Right lobe of liver (tissue), 4 donors: Measurements from ENCODE around the gene TNFRSF14.

Experiments used
- POLR2A ChIP-seq: fragments of 450-650 bp; IDR thresholded peaks from one replicate; pipeline ENCODE4 v1.6.1; 2017; ENCODE audit warnings: antibody characterized with exemption, mild to moderate bottlenecking
- TF ChIP-seq, protein P1 (sequence below), 4 donors: fragments of 200-600 bp in 3 of 4; fragments of 450-650 bp in 1 of 4; IDR thresholded peaks; one replicate each; pipeline versions ENCODE4 v1.5.1 to v1.8.0; 2016 to 2022; ENCODE audit warnings: antibody characterized with exemption in 4 of 4, mild to moderate bottlenecking in 2 of 4
- donor health status: DM: no; HTN: no; CAD: no.
- donor health status: DM: no; HTN: no; CAD: no.
- donor health status: DM: no; HTN: yes; CAD: no.

DNA sequence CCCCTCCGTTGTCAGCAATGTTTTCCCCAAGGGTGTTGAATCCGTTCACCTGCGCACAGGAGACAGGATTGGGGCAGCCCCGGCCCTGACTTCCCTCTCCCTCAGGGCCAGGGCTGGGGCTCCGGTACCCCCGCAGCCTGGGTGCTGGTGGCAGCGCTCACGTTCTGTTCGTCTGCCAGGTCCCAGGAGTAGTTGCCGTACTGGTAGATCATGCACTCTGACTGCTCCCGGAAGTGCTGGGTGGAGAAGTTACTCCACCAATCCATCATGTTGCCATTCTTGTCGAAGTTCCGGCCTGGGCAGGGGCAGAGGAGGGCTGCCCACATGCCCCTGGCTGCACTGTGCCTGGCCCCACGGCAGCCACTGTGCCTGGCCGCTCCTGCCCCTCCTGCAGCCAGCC, 36.5 kb downstream of the TNFRSF14 start:
- TF ChIP-seq, protein P1, sequence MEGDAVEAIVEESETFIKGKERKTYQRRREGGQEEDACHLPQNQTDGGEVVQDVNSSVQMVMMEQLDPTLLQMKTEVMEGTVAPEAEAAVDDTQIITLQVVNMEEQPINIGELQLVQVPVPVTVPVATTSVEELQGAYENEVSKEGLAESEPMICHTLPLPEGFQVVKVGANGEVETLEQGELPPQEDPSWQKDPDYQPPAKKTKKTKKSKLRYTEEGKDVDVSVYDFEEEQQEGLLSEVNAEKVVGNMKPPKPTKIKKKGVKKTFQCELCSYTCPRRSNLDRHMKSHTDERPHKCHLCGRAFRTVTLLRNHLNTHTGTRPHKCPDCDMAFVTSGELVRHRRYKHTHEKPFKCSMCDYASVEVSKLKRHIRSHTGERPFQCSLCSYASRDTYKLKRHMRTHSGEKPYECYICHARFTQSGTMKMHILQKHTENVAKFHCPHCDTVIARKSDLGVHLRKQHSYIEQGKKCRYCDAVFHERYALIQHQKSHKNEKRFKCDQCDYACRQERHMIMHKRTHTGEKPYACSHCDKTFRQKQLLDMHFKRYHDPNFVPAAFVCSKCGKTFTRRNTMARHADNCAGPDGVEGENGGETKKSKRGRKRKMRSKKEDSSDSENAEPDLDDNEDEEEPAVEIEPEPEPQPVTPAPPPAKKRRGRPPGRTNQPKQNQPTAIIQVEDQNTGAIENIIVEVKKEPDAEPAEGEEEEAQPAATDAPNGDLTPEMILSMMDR (IDR thresholded peaks at IDR 0.05): no peak
- no peak for TF ChIP-seq POLR2A
